Epidermal melanocyte (primary cell): Measurements from ENCODE around the gene IRF2BPL.

Experiments
- DNase-seq: peaks from one replicate; pipeline ENCODE4 v3.0.0; 2011; ENCODE audit warnings: low spot score; ENCODE audit not compliant: insufficient read length

Gene IRF2BPL

DNA sequence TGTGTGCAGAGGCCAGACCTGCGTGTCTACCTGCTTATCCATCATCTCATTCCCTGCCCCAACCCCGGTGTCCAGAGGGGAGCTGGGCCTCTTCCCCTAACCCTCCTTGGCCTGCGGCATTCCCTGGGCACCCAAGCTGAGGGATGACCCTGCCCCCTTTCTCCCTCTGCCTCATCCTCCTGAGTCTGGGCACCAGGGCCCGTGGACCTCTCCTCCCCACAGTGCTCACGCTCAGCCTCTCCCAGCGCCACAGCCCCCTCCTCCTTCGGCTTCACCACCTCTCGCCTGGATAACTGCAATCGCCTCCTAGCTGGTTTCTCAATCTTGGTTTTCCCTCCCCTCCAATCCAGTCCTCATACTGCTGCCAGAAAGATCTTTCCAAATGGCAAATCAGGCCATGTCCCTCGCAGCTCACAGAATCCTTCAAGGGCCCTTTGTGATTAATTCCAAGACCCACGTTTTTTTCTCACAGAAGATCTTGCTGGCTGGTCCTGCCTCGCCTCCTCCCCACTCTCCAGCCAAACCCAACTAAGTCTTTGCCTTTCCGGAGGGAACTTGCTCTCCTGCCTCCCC is 16.2 kb downstream of the IRF2BPL start:
- DNase-seq, result no peak

DNA sequence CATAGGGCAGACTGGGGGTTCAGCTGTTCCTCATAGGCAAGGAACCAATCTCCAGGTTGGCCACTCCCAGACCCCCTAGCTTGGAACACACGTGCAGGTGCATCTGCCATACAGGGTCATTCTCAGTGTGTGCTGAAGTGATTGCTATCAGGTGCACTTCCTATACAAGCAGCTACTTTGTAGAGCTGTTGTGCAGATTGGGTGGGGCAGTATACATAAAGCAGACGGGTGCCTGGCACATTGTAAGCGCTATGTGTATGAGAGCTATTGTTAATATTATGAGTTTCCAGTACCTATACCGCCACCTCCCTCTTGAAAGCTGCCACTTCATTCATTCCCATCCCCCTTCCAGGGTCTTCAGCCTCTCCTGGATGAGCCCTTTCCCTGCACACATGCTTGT is 17.3 kb downstream of the IRF2BPL start:
- no peak for DNase-seq

DNA sequence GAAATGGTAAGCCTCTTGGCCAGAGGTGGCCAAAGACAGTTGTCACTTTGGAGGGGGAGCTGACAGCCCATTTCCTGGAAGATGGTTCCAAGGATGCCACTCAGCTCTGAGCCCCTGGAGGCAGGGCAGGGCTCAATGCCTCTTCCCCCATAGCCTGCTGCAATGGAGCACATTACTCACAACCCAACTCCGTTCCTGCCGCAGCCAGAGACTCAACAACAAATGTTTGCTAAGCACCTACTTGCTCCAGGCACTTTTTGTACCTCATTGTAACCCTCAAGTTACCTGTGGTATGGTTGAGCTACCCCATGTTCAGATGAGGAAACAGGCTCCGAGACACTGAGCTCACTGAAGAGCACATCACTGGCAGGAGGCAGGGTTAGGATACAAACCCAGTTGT is 19.5 kb downstream of the IRF2BPL start:
- DNase-seq, result no peak

DNA sequence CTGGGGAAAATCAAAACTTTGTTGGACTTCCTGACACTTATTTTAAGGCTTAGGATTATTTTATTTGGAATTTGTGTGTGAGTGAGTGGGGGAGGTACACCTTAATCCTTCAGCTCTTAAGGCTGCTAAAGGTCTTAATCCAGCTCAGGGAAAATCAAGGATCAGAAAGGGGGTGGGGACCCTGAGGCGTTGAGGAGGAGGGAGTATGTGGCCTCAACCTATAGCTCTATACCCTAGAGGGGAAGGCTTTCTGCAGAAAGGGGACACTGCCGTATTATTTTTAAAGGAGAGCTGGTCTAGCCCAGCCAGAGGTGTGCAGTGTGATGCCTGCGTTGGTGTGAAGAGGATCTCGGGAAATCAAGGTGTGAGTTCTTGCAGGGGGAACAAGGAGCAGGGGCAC is 20.0 kb downstream of the IRF2BPL start:
- DNase-seq, result no peak

DNA sequence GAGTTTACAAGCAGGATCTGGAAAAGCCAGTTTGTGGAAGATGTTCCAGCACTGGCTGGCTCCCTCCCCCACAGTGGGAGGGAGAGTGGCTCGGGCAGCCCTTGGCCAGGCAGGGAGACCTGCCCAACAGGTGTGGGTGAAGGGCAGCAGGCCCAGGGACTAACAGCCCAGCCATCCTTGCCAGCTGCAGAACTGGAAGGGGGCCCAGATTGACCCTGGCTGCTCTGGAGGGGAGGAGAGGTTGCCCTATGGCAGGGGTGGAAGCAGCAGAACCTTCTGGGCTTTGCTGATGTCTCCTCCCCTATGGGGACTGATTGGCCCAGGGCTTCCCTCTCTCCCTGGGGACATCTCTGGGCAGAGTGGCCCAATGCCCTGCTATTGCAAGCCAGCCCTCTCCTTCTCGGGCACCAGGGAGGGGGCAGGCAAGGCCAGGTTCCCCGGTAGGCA is 20.5 kb downstream of the IRF2BPL start:
- DNase-seq, result no peak

DNA sequence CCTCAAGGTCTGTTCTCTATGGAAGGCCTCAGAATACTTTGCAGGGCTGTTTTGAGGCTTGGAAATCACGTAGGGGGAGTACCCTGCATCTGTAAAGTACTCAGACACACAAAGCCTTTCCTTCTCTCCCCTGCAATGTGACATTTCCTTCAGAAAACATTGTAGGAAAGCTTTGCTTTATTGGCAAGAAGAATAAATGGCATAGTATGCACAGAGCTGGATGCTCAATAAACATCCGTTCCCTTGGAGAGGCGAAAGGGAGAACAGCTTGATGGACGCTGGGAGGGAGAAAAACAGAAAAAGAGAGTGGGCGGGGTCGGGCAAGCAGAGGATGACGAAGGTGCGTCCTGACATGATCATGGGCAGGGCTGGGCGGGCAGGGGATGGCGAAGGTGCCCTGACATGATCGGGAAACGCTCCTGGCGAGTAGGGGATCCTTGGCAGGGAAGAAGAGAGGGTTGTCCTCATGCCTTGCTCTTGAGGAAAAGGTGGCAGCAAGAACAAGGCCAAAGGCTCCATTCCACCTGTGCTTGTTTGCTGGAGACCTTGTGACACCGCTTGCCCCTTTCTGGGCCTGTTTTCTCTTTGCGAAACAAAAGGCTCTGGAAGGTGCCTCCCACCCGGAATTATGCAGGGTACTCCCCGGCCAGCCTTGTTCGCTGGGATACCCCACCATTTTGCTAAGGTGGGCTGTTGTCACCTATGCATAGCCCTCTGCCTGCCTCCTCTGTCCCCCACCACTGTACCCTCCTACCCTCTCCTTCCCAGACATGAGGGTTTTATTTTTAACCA is 21.1 kb downstream of the IRF2BPL start:
- DNase-seq, result no peak

DNA sequence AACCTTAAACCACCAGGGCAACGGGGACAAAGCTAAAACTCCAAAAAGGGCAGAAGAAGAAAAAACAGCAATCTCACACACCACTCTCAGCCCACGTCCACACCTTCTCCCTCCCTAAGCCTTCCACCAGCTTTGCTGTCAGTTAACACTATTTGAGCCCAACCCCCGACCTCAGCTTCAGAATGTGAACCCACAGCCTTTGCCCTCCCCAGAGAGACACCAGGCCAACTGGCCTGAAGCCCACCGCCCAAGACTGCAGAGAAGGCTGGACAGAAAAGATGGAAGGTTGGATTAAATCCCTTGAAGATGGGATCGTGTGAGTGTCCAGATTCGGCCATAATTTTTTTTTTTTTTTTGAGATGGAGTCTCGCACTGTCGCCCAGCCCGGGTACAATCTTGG is 22.4 kb downstream of the IRF2BPL start:
- DNase-seq, result no peak

DNA sequence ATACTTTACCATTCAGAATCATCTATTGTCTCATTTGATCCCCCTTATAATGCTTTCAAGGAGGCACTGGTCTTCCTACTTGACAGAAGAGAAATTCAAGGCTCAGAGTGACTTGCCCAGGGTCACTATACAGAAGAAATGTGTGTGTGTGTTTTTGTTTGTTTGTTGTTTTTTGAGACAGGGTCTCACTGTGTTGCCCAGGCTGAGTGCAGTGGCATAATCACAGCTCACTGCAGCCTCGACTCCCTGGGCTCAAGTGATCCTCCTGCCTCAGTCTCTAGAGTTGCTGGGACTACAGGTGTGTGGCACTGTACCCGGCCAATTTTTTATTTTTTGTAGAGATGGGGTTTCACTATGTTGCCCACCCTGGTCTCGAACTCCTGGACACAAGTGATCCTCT is 22.9 kb downstream of the IRF2BPL start:
- DNase-seq, result no peak

DNA sequence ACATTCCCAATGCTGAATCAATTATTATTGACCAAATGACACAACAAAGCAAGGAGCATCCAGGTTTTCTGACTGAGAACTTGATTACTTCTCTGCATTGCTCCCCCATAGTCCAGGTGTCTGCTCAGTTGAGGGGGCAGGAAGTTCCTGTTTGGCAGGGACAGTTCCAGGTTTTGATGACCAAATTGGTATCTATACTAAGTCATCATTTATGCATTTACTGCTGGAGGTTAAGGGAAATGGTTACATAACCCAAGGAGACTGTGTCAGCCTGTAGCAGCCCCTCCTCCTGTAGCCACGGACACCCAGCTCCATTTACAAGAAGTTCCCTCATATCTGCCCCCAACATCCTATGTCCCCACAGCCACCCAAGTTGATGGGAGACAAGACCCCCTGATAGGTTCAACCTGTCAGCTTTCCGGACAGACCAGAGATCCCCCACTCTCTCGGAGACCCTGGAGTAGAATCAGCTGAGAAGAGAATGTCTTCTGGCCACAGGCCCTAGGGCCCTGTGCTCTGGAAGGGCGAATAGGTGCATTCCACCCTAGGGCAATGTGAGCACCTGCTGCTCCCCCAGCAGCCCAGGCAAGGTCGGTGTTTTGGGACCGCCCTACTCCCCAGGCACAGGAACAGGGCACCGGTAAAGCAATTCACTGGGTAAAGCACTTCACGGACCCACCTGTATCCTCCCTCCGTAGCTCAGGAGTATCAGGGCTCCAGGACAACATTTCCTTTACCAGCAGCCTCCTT is 23.6 kb downstream of the IRF2BPL start:
- no peak for DNase-seq

DNA sequence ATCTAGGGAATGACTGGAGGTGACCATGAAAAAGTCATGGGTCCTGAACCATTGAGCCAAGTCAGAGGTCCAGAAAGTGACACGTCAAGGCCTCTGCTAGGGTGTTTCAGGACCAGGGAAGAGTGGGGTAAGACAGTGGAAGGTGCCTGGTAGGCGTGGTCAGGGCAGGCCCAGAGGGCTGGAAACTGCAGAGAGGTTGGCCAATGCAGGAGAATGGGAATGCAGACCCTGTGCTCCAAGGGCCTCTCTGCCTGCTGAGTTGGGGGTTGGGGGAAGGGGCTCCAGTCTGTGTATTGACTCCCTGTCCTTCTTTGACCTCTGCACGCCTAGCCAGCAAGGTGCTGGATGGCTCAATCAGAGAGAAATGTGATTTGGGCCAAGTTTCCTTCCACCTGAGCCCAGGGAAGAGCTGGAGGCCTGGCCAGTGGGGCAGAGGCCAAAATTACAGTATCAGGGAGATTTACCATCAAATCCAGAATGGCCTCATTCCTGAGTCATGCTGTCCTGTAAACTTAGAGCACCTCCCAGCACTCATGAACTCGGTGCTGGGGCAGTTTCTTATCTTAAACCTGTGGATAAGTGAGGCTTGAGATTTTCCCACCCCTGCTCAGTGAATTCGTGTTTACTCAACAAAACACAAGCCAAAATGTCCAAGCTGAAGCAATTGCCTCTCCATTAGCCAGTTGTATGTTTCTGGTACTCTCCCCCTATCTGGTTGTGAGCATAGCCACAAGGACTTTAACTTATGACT is 24.4 kb downstream of the IRF2BPL start:
- DNase-seq, result no peak

DNA sequence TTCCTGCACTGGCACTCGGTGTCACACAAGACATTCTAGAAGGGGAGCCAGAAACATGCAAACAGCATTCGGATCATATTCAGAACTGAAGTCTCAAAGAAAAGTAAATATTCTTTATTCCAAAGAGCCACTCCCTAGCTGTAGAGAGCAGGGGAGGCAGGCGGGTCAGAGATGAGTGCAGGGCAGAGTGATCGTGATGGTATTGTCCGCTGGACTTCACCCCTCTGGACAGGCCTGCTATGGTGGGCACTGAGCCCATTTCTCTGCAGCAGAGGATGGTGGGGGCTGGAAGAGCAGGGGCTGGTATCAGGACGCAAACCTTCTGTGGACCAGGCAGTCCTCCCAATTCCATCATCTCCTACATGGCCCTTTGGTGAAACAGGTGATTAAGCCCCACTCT is 25.6 kb downstream of the IRF2BPL start:
- DNase-seq, result no peak

DNA sequence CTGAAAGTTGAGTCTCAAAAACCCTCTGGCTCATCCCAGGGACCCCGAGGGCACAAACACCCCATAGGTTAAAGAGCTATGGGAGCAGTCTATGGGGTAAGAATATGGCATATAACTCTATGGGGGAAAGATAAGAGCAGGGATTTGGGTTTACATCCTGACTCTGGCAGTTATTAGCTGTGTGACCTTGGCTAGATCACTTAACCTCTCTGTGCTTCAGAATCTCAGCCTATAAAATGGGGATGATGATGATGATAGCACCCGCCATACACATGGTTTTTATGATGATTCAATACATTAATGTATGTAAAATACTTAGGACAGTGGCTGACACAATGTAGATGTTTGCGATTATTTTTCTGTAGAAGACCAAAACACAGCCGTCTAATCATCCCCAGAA is 26.2 kb downstream of the IRF2BPL start:
- DNase-seq, result no peak

DNA sequence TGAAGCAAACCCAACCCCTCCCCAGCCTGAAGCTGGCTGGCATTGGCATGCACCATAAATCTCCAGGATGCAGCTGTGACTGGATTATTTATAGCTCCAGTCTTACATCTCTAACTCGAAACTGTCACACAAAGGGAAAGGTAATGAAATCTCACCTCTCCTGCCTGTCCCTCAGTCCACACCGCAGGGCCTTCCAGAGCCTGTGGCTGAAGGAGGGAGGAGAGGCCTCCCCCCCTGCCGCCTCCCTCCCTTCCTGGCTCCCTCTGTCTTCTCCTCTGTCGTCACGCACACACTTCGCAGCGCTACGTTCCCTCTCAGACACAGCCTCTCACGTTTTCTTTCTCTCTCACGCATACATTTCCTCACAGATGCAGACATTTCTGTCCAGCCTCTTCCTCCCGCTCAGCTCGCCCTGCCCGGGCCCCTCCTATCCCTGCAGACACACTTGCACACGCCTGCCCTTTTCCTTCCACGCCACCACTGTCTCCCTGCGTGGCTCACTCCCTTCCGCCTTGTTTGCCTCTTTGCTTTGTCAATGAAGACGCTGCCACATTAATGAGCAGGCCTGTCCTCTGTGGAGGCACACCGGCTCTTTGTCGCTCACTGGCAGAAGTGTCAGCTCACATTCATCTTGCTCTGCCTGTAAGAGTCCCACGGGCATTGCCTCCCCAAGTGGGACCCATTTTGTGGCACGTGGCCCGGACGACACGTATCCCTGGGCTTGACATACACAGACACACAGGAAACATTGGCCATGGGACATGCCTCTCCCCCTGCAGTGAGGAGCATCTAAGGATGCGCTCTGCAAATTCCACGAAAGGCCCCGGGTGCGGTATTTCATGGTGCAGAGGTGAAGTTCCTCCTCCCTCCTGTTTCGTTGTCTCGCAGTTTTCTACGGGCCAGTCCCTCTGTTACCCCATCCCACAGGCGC is 27.9 kb downstream of the IRF2BPL start:
- DNase-seq, result no peak

DNA sequence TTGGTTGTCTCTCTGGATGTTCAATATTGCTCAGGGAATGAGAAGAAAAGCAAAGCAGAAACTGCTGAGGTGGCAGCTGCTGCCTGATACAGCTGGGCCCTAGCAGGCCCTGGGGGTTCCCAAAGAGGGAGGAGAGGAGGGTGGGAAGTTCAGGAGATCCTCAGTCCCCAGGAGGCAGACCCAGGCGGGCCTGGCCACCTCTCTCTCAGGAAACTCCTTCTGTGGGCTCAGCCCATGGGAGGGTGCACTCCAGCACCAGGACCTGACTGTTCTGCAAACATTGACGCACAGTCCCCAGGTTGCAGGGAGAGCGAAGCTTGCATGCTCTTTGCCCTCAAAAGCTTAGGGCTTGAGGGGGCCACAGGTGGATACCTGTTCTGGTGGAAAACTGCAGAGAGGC is 29.6 kb downstream of the IRF2BPL start:
- no peak for DNase-seq

DNA sequence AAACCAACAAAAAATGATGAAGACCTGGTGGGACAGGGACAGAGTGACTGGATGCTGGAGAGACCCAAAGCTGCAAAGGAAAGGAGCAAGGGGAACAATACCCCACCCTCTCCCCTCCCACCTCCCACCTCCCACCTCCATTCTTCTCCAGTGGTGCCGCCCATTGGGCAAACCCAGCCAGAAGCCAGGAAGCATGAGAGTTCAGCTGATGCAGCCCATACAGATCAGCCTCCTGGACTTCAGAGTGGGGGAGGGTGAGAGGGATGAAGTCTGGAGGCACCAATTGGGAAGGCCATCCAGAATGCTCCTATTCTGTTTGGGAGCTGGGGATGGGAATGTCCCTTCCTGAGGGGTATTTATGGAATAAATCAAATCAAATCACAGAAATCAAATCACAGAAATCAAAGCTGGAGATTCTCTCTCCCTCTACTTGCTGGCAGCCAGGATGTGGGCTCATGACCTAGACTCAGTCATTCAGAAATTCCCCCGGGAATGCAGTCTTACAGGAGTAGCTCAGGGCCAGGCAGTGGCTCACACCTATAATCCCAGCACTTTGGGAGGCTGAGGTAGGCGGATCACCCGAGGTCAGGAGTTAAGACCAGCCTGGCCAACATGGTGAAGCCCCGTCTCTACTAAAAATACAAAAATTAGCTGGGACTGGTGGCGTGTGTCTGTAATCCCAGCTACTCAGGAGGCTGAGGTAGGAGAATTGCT is 31.1 kb downstream of the IRF2BPL start:
- no peak for DNase-seq

DNA sequence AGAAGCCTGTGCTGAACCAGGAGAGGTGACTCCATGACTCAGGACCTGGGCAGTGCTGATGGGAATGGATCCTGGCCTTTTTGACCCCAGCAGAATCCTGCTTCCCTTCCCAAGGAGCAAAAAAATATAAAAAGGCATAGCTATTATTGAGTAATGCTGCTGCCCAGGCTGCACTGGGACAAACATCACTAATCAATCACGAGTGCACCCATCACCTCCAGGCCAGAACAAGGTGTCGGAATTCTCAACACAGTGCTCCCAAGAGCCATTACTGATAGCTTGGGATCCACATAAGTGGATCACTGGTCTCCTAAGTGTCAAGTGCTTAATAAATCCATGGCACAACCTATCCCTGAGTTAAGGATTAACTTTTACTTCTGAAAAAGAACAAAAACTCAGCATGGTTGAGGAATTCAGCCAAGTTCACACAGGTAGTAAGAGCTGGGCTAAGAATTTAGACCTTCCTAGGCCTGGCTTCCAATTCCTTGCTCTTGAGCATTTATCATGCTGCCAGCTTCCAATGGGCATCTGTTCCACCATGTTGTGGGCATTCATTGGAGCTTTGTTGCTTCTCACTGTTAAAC is 31.9 kb downstream of the IRF2BPL start:
- DNase-seq, result no peak

DNA sequence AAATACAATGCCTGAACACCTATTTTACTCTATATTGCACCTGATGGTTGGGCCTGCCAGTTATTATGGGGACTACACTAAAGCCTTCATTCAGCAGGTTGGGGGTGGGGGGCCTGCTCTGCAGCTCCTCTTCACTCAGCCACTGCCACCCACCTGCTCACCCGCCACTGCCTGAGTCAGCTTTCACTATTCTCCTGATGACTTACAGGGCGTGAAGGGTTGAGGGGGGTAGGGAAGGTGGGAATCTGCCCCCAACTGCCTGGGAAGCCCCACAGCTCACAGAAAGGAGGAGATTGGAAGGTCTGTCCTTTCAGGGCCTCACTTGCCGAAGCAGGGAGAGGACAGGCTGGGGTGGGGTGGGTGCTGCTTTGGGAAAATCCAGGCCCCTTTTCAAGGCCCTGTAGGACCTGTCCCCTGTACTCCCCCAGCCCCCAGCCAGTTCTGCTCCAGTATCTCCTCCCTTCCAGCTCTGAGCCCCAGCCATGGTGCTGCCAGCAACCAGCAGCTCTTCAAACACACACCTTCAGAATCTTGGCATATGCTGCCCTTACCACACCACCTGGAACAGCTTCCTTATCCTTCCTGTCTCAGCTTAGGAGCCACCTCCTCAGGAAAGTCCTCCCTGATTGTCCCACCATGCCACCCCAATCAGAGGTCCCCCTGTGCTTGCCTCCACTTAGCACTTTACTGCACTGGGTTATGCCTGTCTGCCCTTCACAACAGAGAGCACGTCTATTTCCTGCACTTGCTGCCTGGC is 33.1 kb downstream of the IRF2BPL start:
- no peak for DNase-seq

DNA sequence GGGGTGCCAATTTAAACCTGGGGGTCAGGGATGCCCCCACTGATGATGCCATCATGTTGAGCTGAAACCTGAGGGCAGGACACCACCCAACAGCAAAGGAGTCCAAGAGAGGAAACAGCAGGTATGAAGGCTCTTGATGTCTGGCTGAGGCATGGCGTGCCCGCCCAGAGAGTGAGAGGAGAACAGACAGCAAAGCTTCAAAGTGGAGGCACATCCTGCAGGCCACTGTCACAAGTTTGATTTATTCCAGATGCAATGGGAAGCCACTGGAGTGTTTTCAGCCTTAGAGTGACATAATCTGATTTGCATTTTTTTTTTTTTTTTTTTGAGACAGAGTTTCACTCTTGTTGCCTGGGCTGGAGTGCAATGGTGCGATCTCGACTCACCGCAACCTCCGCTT is 34.8 kb downstream of the IRF2BPL start:
- DNase-seq, result no peak

DNA sequence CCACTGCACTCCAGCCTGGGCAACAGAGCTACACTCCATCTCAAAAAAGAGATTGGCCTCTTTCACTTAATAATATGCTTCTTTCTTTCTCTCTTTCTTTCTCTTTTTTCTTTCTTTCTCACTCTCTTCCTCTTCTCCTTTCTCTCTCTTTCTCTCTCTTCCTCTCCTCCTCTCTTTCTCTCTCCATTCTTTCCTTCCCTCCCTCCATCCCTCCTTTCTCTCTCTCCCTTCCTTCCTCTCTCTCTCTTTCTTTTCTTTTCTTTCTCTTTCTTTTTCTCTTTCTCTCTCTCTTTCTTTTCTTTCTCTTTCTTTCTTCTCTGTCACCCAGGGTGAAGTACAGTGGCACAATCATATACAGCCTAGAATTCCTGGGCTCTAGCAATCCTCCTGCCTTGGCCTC is 38.4 kb downstream of the IRF2BPL start:
- no peak for DNase-seq
